Astrocyte (in vitro differentiated cells and primary cell): Measurements from ENCODE around the gene AVEN.

Experiments
- CTCF ChIP-seq: IDR thresholded peaks from 2 replicates; pipeline ENCODE4 v1.5.1; 2011; ENCODE audit warnings: low read depth, mild to moderate bottlenecking, inconsistent platforms, low read length, moderate library complexity; ENCODE audit not compliant: insufficient read depth
- EZH2 ChIP-seq: IDR thresholded peaks from 2 replicates; pipeline ENCODE4 v1.6.1; 2012; ENCODE audit warnings: mild to moderate bottlenecking, low read length, inconsistent platforms; ENCODE audit not compliant: insufficient read depth

- no peak for TF ChIP-seq CTCF
- no peak for TF ChIP-seq EZH2
These were observed 97.5 kb downstream of the AVEN start for GRCh38 chr15:33941279-33942063.
